RWPE2 (cell line): ENCODE results near the gene KLHL14.

Experiments
- ATAC-seq: fragments of 200-7000 bp; cut with Tn5 transposase; 3 replicates; pipeline ENCODE4 v1.9.1; 2021; ENCODE audit warnings: low read depth
- DNase-seq: peaks from one replicate; pipeline ENCODE4 v3.0.0-alpha.2; 2020; ENCODE audit warnings: low spot score
- H3K27ac ChIP-seq: fragments of 450-650 bp; 2 replicates; pipeline ENCODE4 v1.5.1; 2017; ENCODE audit warnings: mild to moderate bottlenecking; ENCODE audit not compliant: poor library complexity, severe bottlenecking
- H3K27me3 ChIP-seq: fragments of 250-450 bp; sonication (Bioruptor Pico); 2 replicates; pipeline ENCODE4 v1.5.1; 2021; ENCODE audit warnings: mild to moderate bottlenecking, moderate library complexity; ENCODE audit not compliant: insufficient read depth, poor library complexity, severe bottlenecking
- H3K36me3 ChIP-seq: fragments of 250-450 bp; sonication (Bioruptor Pico); 2 replicates; pipeline ENCODE4 v1.5.1; 2020; ENCODE audit warnings: low read depth, mild to moderate bottlenecking, moderate library complexity
- H3K4me1 ChIP-seq: fragments of 250-450 bp; sonication (Bioruptor Pico); 2 replicates; pipeline ENCODE4 v1.5.1; 2021; ENCODE audit warnings: mild to moderate bottlenecking, moderate library complexity; ENCODE audit not compliant: insufficient read depth, poor library complexity, severe bottlenecking
- H3K4me3 ChIP-seq: fragments of 250-450 bp; sonication (Bioruptor Pico); 2 replicates; pipeline ENCODE4 v1.5.1; 2021; ENCODE audit warnings: mild to moderate bottlenecking, moderate library complexity; ENCODE audit not compliant: severe bottlenecking
- H3K9me3 ChIP-seq: fragments of 250-450 bp; sonication (Bioruptor Pico); 2 replicates; pipeline ENCODE4 v1.5.1; 2021; ENCODE audit warnings: mild to moderate bottlenecking, moderate library complexity; ENCODE audit not compliant: severe bottlenecking
- CTCF ChIP-seq: fragments of 450-650 bp; IDR thresholded peaks from one replicate; pipeline ENCODE4 v1.5.1; 2017; ENCODE audit warnings: mild to moderate bottlenecking, moderate library complexity; ENCODE audit not compliant: poor library complexity, severe bottlenecking

Gene KLHL14

GRCh38 chr18:32698153-32698552 lies 74.7 kb downstream of the KLHL14 start:
- no peak overlapping the region for H3K27ac ChIP-seq
- DNase-seq, result no peak
- H3K27me3 ChIP-seq, result no peaks in the 10 kb centered on the region
- no peak for TF ChIP-seq CTCF
- no peak overlapping the region for H3K4me3 ChIP-seq
- no peaks in the 10 kb centered on the region for H3K36me3 ChIP-seq
- no peaks in the 10 kb centered on the region for H3K4me1 ChIP-seq
- ATAC-seq, result no peak
- no peaks in the 10 kb centered on the region for H3K9me3 ChIP-seq

GRCh38 chr18:32696376-32696775 lies 76.4 kb downstream of the KLHL14 start:
- Histone ChIP-seq H3K9me3 (no peaks in the 10 kb centered on the region), H3K4me1 (no peaks in the 10 kb centered on the region), H3K27me3 (no peaks in the 10 kb centered on the region), H3K27ac (no peak overlapping the region), H3K36me3 (no peaks in the 10 kb centered on the region), H3K4me3 (no peak overlapping the region)
- DNase-seq, result no peak
- no peak for ATAC-seq
- no peak for TF ChIP-seq CTCF

GRCh38 chr18:32695534-32695933 lies 77.3 kb downstream of the KLHL14 start:
- no peak overlapping the region for H3K27ac ChIP-seq
- ATAC-seq, result no peak
- no peaks in the 10 kb centered on the region for H3K9me3 ChIP-seq
- TF ChIP-seq CTCF, result no peak
- no peaks in the 10 kb centered on the region for H3K36me3 ChIP-seq
- no peaks in the 10 kb centered on the region for H3K4me1 ChIP-seq
- DNase-seq, result no peak
- no peak overlapping the region for H3K4me3 ChIP-seq
- no peaks in the 10 kb centered on the region for H3K27me3 ChIP-seq

GRCh38 chr18:32688821-32689220 lies 84.0 kb downstream of the KLHL14 start:
- DNase-seq, result no peak
- Histone ChIP-seq H3K36me3 (no peaks in the 10 kb centered on the region), H3K27me3 (no peaks in the 10 kb centered on the region), H3K9me3 (no peaks in the 10 kb centered on the region), H3K4me1 (no peaks in the 10 kb centered on the region), H3K27ac (no peak overlapping the region), H3K4me3 (no peak overlapping the region)
- no peak for TF ChIP-seq CTCF
- no peak for ATAC-seq

GRCh38 chr18:32684940-32685339 lies 87.9 kb downstream of the KLHL14 start:
- Histone ChIP-seq H3K27ac (no peak overlapping the region), H3K36me3 (no peaks in the 10 kb centered on the region), H3K4me3 (no peak overlapping the region), H3K9me3 (no peaks in the 10 kb centered on the region), H3K4me1 (no peaks in the 10 kb centered on the region), H3K27me3 (peaks cover 14% of the 10 kb centered on the region)
- no peak for TF ChIP-seq CTCF
- no peak for DNase-seq
- ATAC-seq, result no peak
